OCI-LY7 (cell line): ENCODE data around the gene TECPR2. TPM values are rescaled to one million over a fixed set of nuclear protein-coding genes. Genes with fewer than 3 reads are reported as not detected.

ENCODE experiments used
- BruUV-seq: library from RNA; stranded (reverse); fragments of 400-500 nt; replicated peaks from 2 replicates; lab custom pipeline; 2021; lab: Mats Ljungman, UMichigan
- CTCF ChIA-PET: fragments of 300-600 bp; sonication (Branson Sonifier 250); formaldehyde crosslinking; loops from one replicate; lab custom pipeline; 2022; ENCODE audit warnings: antibody characterized with exemption; ENCODE audit not compliant: unreplicated experiment; lab: Charles Lee
- POLR2A ChIA-PET: fragments of 300-600 bp; sonication (Branson Sonifier 250); formaldehyde crosslinking; loops from one replicate; lab custom pipeline; 2022; ENCODE audit warnings: antibody characterized with exemption; lab: Charles Lee
- DNase-seq: peaks from one replicate; pipeline ENCODE4 v3.0.0-alpha.2; 2015; ENCODE audit warnings: low spot score
- H2AFZ ChIP-seq: fragments of 200-600 bp; sonication (generic), shearing (Covaris generic); 2 replicates; pipeline ENCODE4 v1.6.1; 2014; ENCODE audit warnings: mild to moderate bottlenecking, antibody characterized with exemption, low read length, moderate library complexity
- H3K27ac ChIP-seq: fragments of 200-600 bp; sonication (generic); 2 replicates; pipeline ENCODE4 v1.5.1; 2014; ENCODE audit warnings: mixed run types, low read depth, mild to moderate bottlenecking, moderate library complexity, low read length, inconsistent platforms; ENCODE audit not compliant: poor library complexity, severe bottlenecking
- H3K36me3 ChIP-seq: fragments of 200-600 bp; sonication (generic); 2 replicates; pipeline ENCODE4 v1.6.1; 2014; ENCODE audit warnings: mild to moderate bottlenecking, antibody characterized with exemption, low read length, moderate library complexity, mixed read lengths; ENCODE audit not compliant: insufficient read depth
- H3K4me1 ChIP-seq: fragments of 200-600 bp; sonication (generic); 2 replicates; pipeline ENCODE4 v1.5.1; 2014; ENCODE audit warnings: mild to moderate bottlenecking, low read length; ENCODE audit not compliant: insufficient read depth, poor library complexity, severe bottlenecking
- H3K4me2 ChIP-seq: fragments of 200-600 bp; sonication (generic); 2 replicates; pipeline ENCODE4 v1.6.1; 2014; ENCODE audit warnings: mild to moderate bottlenecking, low read length
- H3K4me3 ChIP-seq: fragments of 200-600 bp; sonication (generic); 2 replicates; pipeline ENCODE4 v1.5.1; 2014; ENCODE audit warnings: mild to moderate bottlenecking, low read depth, low read length; ENCODE audit not compliant: poor library complexity, severe bottlenecking
- H3K79me2 ChIP-seq: fragments of 200-600 bp; sonication (generic); 2 replicates; pipeline ENCODE4 v1.6.1; 2016; ENCODE audit warnings: low read depth, mild to moderate bottlenecking, low read length, moderate library complexity, mixed read lengths; ENCODE audit not compliant: insufficient read depth
- H3K9me2 ChIP-seq: fragments of 200-600 bp; sonication (generic); 2 replicates; pipeline ENCODE4 v1.6.1; 2016; ENCODE audit warnings: mild to moderate bottlenecking, low read length, mixed read lengths; ENCODE audit not compliant: insufficient read depth
- H3K9me3 ChIP-seq: fragments of 200-600 bp; sonication (generic); 2 replicates; pipeline ENCODE4 v1.6.1; 2014; ENCODE audit warnings: mild to moderate bottlenecking, mixed run types, low read length, mixed read lengths
- H4K20me1 ChIP-seq: fragments of 200-600 bp; sonication (generic); 2 replicates; pipeline ENCODE4 v1.6.1; 2014; ENCODE audit warnings: mild to moderate bottlenecking, antibody characterized with exemption, low read length, moderate library complexity, mixed read lengths; ENCODE audit not compliant: insufficient read depth
- EZH2phosphoT487 ChIP-seq: fragments of 200-600 bp; sonication (generic); IDR thresholded peaks from 2 replicates; pipeline ENCODE4 v1.6.1; 2018; ENCODE audit warnings: low read depth, borderline replicate concordance, mild to moderate bottlenecking, mixed run types, antibody characterized with exemption, low read length, moderate library complexity, mixed read lengths
- intact Hi-C: fragments of 100-400 bp; cut with micrococcal nuclease; formaldehyde crosslinking; loops from one replicate; pipeline ENCODE4 v1.10.0; 2022; ENCODE audit not compliant: unreplicated experiment
- total RNA-seq, 2 experiments: library from RNA; depleted of rRNA in 1 of 2; stranded (reverse); fragments of >200 nt in 1 of 2; shearing (Covaris generic) in 1 of 2; gene quantifications; 2 replicates each; pipeline ENCODE4 v1.2.3, GENCODE V29; 2014 to 2022
- TF ChIP-seq, protein P1 (sequence below): fragments of 200-600 bp; sonication (generic); conservative IDR thresholded peaks from 2 replicates; pipeline ENCODE4 v1.5.1; 2014; ENCODE audit warnings: mild to moderate bottlenecking, antibody characterized with exemption, low read length, moderate library complexity, mixed read lengths

TECPR2 gene
- total RNA-seq, 2 experiments from 2014 or later, result 5.3 to 12.7 TPM

DNA sequence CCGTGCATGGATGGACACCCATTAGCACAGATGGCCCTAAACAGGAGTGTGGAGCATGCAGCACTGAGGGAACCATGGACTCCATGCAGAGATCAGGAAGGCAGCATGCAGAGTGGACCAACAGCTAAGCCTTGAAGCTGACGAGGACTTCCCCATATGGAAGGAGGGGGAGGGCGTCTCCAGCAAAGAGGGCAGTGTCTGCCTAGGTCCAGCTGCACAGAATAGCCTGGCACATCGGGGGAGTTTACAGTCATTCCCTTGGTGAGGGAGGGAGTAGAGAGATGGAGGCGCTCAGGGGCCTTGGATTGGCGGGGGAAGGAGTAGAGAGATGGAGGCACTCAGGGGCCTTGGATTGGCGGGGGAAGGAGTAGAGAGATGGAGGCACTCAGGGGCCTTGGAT is 82.3 kb downstream of the TECPR2 start:
- BruUV-seq, result no TSS peak
- Histone ChIP-seq H2AFZ (no peak overlapping the region), H3K79me2 (no peaks in the 10 kb centered on the region), H3K4me3 (no peak overlapping the region), H3K4me1 (no peaks in the 10 kb centered on the region), H3K9me2 (no peaks in the 10 kb centered on the region), H3K27ac (no peak overlapping the region), H3K9me3 (no peaks in the 10 kb centered on the region), H3K36me3 (no peaks in the 10 kb centered on the region), H4K20me1 (no peaks in the 10 kb centered on the region), H3K4me2 (no peak overlapping the region)
- DNase-seq, result no peak
- CTCF ChIA-PET, result no interaction called here
- TF ChIP-seq EZH2phosphoT487, result no peak
- TF ChIP-seq, protein P1, sequence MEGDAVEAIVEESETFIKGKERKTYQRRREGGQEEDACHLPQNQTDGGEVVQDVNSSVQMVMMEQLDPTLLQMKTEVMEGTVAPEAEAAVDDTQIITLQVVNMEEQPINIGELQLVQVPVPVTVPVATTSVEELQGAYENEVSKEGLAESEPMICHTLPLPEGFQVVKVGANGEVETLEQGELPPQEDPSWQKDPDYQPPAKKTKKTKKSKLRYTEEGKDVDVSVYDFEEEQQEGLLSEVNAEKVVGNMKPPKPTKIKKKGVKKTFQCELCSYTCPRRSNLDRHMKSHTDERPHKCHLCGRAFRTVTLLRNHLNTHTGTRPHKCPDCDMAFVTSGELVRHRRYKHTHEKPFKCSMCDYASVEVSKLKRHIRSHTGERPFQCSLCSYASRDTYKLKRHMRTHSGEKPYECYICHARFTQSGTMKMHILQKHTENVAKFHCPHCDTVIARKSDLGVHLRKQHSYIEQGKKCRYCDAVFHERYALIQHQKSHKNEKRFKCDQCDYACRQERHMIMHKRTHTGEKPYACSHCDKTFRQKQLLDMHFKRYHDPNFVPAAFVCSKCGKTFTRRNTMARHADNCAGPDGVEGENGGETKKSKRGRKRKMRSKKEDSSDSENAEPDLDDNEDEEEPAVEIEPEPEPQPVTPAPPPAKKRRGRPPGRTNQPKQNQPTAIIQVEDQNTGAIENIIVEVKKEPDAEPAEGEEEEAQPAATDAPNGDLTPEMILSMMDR, result no peak
- POLR2A ChIA-PET, result no interaction called here
- intact Hi-C loops, result no loop called here

DNA sequence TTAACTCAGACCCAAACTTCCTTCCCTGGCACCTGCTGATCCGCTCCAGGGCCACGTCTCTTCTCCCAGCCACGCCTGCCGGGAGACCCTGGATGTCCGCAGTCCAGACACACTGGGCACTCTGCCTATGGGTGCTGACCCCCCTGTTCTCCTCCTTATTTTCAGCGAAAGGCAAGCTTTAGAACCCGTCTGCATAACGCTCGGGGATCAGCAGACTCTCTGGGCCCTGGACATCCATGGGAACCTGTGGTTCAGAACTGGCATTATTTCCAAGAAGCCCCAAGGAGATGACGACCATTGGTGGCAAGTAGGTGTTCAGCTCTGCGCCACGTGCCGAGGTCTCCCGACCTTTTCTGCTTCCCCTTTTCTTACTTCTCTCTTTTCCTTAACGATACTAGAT is 82.9 kb downstream of the TECPR2 start:
- CTCF ChIA-PET, result no interaction called here

More for the DNA sequence above, 82.9 kb downstream of the TECPR2 start:
- no peaks in the 10 kb centered on the region for H3K9me3 ChIP-seq
- no peak for DNase-seq
- no peaks in the 10 kb centered on the region for H3K79me2 ChIP-seq
- TF ChIP-seq EZH2phosphoT487, result no peak
- TF ChIP-seq, protein P1, result no peak
- H3K27ac ChIP-seq, result no peak overlapping the region
- no peaks in the 10 kb centered on the region for H3K36me3 ChIP-seq
- H3K4me3 ChIP-seq, result no peak overlapping the region
- no peak overlapping the region for H3K4me2 ChIP-seq
- intact Hi-C loops, result no loop called here
- H3K4me1 ChIP-seq, result no peaks in the 10 kb centered on the region
- H4K20me1 ChIP-seq, result no peaks in the 10 kb centered on the region
- no peaks in the 10 kb centered on the region for H3K9me2 ChIP-seq
- POLR2A ChIA-PET, result no interaction called here
- H2AFZ ChIP-seq, result no peak overlapping the region
- no TSS peak for BruUV-seq
